Keratinocyte (primary cell): ENCODE measurements around the gene MAP3K1.

Source experiments
- CTCF ChIP-seq, 3 experiments: IDR thresholded peaks in 1 of 3; conservative IDR thresholded peaks in 1 of 3; optimal IDR thresholded peaks in 1 of 3; 2 replicates in 2 of 3; 3 replicates in 1 of 3; pipeline versions ENCODE3 to v1.5.1; 2011; ENCODE audit warnings: low read length in 3 of 3, mild to moderate bottlenecking in 3 of 3, moderate library complexity in 2 of 3, control low read depth in 1 of 3, inconsistent platforms in 1 of 3; ENCODE audit not compliant: insufficient read depth in 2 of 3; ENCODE audit errors: extremely low read depth in 1 of 3
- EZH2 ChIP-seq: IDR thresholded peaks from one replicate; pipeline ENCODE4 v1.6.1; 2012; ENCODE audit warnings: inconsistent platforms, mild to moderate bottlenecking, low read length, moderate library complexity

DNA sequence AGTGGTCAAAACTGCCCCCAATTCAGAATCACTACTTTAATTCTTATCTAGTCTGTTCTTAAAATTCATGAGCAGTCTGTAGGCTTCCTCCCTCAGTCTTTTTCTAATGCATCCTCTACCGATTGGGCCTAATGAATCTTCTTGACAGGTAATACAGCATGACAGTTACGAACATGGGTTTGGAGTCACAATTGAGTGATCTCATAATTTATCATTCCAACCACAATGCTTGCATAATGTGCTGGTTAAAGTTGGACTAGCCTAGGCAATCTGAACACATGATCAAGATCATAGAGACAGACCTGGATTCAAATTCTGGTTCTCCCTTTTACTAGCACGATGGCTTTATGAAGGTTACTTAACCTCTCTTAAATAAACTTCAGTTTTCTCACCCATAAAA, 61.0 kb downstream of the MAP3K1 start:
- TF ChIP-seq CTCF (optimal IDR thresholded peaks at IDR 0.05 in 1 of 3, IDR thresholded peaks at IDR 0.05 in 1 of 3, conservative IDR thresholded peaks at IDR 0.05 in 1 of 3; ENCODE audit: extremely low read depth in 1 of 3, insufficient read depth in 2 of 3, low read length in 3 of 3) (no peak), EZH2 (no peak)
